ENCODE results near the gene STK10.
"Not testable (repeated sequence)": the region's sequence is repeated elsewhere in the genome, so short reads cannot be mapped to it uniquely, and the experiment has no call there.

STK10 gene

GRCh38 chr5:172165465-172165864 is 22.6 kb downstream of the STK10 start:
- no peak for DNase-seq (ENCODE audit: low read depth in 2 of 2)

GRCh38 chr5:172164769-172165212 is 23.2 kb downstream of the STK10 start:
- DNase-seq (ENCODE audit: low read depth in 2 of 2): no peak

GRCh38 chr5:172163346-172163745 is 24.7 kb downstream of the STK10 start:
- no peak for DNase-seq (ENCODE audit: low read depth in 2 of 2)

GRCh38 chr5:172162987-172163343 is 25.1 kb downstream of the STK10 start:
- no peak for DNase-seq (ENCODE audit: low read depth in 2 of 2)

GRCh38 chr5:172162323-172162986 is 25.6 kb downstream of the STK10 start:
- no peak for DNase-seq (ENCODE audit: low read depth in 2 of 2)

- no peak for DNase-seq (ENCODE audit: low read depth in 2 of 2)
These were observed 27.5 kb downstream of the STK10 start for GRCh38 chr5:172160506-172160905.

- DNase-seq (ENCODE audit: low read depth in 2 of 2): no peak
These were observed 29.0 kb downstream of the STK10 start for GRCh38 chr5:172159016-172159415.

GRCh38 chr5:172156541-172156994 is 31.5 kb downstream of the STK10 start:
- DNase-seq (ENCODE audit: low read depth in 2 of 2): no peak

GRCh38 chr5:172155101-172155500 is 32.9 kb downstream of the STK10 start:
- not testable (repeated sequence) for DNase-seq (ENCODE audit: low read depth in 2 of 2)

GRCh38 chr5:172153695-172154094 is 34.3 kb downstream of the STK10 start:
- DNase-seq (ENCODE audit: low read depth in 2 of 2): no peak

GRCh38 chr5:172151661-172152210 is 36.3 kb downstream of the STK10 start:
- no peak for DNase-seq (ENCODE audit: low read depth in 2 of 2)

GRCh38 chr5:172150514-172151425 is 37.3 kb downstream of the STK10 start:
- no peak for DNase-seq (ENCODE audit: low read depth in 2 of 2)

- not testable (repeated sequence) for DNase-seq (ENCODE audit: low read depth in 2 of 2)
These were observed 38.5 kb downstream of the STK10 start for GRCh38 chr5:172149481-172149880.

- DNase-seq (ENCODE audit: low read depth in 2 of 2): no peak
These were observed 39.0 kb downstream of the STK10 start for GRCh38 chr5:172149073-172149472.

GRCh38 chr5:172148381-172148780 is 39.6 kb downstream of the STK10 start:
- no peak for DNase-seq (ENCODE audit: low read depth in 2 of 2)

- no peak for DNase-seq (ENCODE audit: low read depth in 2 of 2)
These were observed 40.2 kb downstream of the STK10 start for GRCh38 chr5:172147857-172148256.

- DNase-seq (ENCODE audit: low read depth in 2 of 2): no peak
These were observed 41.3 kb downstream of the STK10 start for GRCh38 chr5:172146748-172147092.

- no peak for DNase-seq (ENCODE audit: low read depth in 2 of 2)
These were observed 41.9 kb downstream of the STK10 start for GRCh38 chr5:172145870-172146747.

GRCh38 chr5:172144931-172145869 is 42.8 kb downstream of the STK10 start:
- no peak for DNase-seq (ENCODE audit: low read depth in 2 of 2)

- no peak for DNase-seq (ENCODE audit: low read depth in 2 of 2)
These were observed 43.7 kb downstream of the STK10 start for GRCh38 chr5:172144291-172144815.

Data from stimulated activated CD4-positive, alpha-beta T cell treated with anti-CD3 and anti-CD28 coated beads, Interleukin-4, amount 100 ng/mL, for 48 hours (primary cell).